ENCODE results near the gene IKZF1.

IKZF1 gene

GRCh38 chr7:50309721-50310120, 5.2 kb downstream of the IKZF1 start:
- no peak for DNase-seq

DNA sequence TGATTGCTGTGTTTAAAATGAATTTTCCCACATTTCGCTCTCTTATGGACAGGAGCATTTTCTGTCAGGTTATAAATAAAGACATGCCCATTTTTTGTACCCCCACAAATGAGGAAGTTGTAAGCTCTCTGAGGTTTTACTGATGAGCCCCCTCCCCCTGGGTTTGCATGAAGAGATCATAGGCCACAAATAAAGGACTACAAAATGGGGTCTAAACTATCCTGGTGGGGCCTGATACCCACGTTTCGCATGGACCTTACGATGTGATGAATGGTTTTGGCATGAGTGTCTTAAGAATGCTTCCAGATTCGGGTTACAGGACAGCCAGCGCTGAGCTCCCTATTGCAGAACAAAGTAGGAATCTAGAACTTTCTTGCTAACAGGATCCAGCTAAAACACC, 5.8 kb downstream of the IKZF1 start:
- DNase-seq = no peak

GRCh38 chr7:50310956-50311355, 6.4 kb downstream of the IKZF1 start:
- no peak for DNase-seq

DNA sequence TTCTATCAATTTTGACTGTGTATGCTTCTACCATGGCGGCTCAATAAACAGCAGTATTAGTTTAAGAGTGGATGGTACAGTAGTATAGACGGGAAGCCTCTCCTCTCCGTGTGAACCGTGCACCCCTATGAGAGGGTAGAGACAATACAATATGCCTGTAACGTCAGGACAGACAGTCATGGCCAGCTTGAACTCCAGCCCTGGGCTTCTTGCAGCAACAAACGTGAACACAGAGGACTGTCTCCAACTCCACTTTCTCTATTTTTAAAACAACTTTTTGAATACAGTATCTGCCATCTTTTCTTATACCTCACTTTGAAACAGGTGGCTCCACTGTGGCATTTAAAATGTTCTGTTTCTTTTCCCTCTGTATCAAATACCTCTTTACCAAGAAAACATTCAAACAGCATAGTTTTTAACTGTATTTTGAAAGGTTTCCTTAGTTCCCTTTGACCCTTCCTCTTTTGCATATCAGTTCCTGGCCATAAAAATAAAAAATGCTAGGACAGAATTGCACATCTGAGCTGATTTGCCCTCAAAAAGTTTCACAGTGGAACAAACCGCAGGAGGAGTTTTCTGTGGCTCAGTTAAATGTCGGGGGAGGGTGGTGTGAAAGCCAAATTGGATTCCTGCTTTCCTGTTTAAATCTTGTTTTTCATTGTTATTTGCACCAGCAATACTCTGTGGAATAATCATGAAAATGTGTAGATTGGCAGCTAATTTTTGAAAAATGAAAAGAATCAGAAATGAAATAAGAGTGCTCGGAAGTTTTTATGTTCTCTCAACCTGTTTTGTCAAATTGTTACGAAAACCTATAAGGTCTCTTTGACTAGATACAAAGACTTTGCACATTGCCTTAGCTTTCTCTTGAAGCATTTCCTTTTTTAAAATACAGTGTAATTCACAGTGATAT, 8.0 kb downstream of the IKZF1 start:
- no peak for DNase-seq

DNA sequence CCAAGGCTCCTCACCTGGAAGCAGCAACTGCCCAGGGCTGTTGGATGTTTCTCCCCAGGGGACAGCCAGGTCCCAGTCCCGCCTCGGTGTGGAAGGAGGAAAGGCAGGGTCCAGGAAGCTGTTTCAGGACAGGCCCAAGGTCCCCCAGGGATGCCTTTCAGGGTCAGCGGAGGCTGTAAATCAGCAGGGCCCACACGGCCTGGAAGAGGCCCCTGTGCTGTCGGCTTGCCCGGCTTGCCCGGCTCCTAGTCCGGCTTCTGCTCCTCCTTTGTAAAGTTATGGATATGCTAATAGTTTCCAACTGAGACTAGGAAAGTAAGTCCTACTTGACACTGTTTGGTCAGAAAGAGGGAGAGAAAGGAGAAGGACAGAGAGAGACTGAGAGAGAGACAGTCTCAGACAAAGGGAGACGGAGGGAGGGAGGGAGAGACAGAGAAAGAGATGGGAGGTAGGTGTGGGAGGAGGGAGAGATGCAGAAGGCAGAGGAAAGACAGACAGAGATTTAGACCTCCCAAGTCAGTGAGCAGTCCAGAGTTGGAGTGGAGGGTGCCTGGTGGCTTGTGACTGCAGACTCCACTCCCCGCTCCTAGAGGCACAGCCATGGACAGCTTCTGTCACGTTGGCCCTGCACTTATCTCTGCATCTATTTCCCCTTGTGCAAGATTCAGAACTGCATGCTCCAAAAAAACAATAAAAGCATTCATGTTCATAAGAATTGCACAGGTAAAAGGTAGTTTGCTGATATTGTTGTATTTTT, 10.5 kb downstream of the IKZF1 start:
- no peak for DNase-seq

- DNase-seq = no peak
These were observed 11.5 kb downstream of the IKZF1 start for GRCh38 chr7:50315739-50316671.

DNA sequence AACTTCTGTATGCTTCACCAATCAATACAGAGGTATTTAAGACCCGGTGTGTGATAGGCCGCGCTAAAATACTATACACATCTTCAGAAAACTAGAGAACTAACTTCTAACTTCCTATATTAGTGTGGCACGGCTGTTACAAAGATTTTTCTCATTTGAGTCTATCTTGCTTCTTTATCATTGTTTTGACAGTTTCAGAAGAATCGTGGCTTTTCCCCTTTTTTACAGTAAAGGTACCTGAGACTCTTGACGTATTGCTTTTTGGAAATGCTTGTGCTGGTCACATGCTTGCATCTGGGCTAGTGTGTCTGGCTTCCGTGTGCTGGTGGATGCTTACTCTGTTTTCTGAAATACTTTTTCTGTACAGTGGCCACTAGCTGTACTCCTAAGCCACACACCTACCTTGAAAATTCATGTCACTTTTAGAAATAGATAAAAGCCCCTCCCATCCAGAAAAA, 12.7 kb downstream of the IKZF1 start:
- no peak for DNase-seq

- DNase-seq = no peak
These were observed 13.5 kb downstream of the IKZF1 start for GRCh38 chr7:50317697-50318669.

DNA sequence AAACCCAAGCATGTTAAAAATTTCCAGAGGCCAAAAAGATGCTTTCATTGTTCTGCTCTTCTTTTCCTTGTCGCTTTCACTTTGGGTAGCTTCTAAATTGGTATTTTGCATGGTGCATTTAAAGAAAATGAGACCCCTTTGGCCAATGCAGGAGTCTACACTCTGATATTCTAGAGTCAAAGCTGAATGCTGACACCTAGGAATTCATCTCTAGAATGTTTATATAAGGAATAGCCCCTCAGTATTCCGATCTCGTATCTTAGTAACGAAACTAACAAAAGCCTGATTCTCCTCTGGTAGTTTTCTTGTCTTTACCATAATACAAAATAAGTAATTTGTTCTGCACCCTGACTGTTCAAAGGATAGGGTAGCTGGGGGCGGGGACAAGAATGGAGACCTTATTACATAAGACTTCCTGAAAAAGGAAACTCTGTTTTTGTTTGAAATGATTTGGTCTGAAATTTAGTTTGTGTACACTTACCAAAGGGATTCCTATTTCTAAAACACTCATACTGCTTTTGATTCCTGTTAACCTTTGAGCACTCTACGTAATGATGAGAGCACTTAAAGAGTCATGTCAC, 17.1 kb downstream of the IKZF1 start:
- DNase-seq = no peak

- DNase-seq = no peak
These were observed 19.6 kb downstream of the IKZF1 start for GRCh38 chr7:50324113-50324512.

GRCh38 chr7:50327443-50327842, 22.9 kb downstream of the IKZF1 start:
- no peak for DNase-seq

DNA sequence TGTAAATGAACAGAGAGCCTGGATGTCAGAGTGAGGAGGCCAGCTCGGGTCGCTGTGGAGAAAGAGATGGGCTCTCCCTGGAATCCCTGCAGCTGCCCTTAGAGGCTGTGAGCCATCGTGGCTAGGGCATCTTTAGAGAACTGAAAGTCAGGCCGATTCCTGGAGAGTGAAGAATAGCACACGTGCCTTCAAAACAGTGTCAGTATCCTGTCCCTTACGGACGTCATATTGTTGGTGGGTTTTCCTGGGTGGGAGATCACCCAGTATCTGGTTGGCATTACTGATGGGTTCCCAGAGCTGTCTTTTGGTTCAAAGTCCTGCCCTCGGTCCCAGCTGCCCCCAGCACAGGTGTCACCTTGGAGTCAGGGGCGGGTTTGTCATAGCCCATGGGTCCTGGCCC, 25.3 kb downstream of the IKZF1 start:
- DNase-seq = no peak

DNA sequence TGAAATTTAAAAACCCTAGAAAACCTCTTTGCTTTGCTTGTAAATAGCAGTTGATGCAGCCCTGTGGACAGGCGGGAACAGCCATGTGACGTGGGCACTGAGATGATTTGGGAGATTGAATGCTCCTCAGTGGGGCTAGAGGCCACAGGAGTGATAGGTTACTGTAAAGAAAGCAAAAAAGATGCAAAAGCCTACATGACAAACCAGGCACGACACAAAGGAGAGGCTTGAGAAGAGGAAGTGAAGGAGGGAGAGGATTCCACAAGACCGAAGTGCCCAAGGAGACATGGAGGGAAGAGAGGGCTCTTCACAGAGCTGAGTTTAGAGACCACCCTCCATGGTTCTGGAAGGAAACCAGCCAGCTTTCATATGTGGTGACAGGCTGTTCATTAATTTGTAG, 25.7 kb downstream of the IKZF1 start:
- DNase-seq = no peak

- no peak for DNase-seq
These were observed 26.2 kb downstream of the IKZF1 start for GRCh38 chr7:50330696-50331095.

DNA sequence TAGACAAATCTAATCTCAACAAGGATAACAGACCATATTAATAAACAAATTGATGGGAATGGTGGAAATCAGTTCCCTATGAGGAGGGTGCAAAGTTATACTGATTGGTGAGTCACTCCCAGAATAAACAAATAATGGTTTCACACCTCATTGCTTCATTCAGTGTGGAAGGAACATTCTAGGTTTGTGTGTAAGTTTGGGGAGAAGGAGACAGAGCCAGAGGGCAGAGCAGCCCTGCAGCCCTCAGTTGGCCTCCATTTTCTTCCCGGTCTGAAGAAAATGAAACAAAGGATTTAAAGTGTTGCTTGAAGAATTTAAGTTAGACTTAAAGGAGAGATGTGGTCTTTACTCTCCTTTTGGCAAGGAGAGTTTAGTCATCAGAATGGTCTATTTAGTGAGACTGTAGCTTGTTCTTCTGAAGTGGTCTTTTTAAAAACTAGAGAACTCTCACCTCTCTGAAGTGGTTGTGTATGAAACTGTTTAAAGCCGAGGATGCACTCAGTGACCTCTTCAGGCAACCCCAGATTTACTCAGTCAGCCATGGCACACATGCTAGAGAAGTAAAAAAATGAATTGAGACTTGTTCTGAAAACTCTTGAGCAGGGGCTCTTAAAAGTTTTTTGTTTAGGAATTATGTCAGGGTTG, 27.2 kb downstream of the IKZF1 start:
- no peak for DNase-seq

DNA sequence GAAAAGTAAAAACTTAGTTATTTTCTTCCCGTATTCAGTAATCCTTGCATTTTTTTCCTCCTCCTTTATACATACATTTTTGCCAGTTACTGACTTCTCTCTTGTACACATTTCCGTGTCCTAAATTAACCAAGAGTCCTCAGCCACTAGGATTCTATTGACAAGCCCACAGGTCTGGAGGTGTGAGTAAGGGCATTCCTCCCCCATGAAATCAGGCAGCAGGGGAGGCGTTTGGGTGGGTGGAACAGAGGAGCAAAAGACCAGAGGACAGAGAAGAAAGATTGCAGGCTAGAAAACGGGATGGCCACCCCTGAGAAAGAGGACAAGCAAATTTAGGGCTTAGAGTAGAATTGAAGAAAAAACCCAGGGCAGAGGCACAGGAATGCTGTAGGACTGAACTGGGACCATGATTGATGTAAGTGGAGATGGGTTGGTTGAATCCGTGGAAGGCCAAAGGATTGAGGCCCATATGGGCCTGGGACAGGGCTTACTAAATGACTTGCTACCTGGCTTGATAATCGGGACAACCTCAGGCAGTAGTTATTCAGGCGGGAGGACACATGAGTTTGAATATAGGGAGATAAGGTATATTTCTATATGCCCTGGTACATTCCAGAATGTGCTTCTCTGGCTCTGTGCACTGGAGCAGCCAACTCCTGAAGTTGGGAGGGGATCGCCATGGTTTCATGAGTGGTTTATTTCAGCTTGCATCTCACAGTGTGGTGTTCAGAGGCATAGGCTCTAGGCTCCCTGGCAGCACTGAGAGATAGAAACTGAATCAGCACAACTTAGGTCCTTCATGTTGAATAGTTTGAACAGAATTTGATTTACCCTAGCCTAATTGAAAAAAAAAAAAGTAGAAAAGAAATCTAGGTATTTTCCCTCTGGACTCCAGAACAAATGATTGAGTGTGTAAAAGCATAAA, 28.0 kb downstream of the IKZF1 start:
- no peak for DNase-seq

- DNase-seq = no peak
These were observed 28.7 kb downstream of the IKZF1 start for GRCh38 chr7:50333221-50333651.

- no peak for DNase-seq
These were observed 30.0 kb downstream of the IKZF1 start for GRCh38 chr7:50334341-50334994.

- DNase-seq = no peak
These were observed 30.8 kb downstream of the IKZF1 start for GRCh38 chr7:50335230-50335794.

All from HCEC 1CT (cell line).